GM12892 (cell line): ENCODE data around the gene HDAC6.

Experiments
- POLR2A ChIP-seq: IDR thresholded peaks from 2 replicates; pipeline ENCODE4 v1.6.1; 2011; ENCODE audit warnings: low read depth, low read length, control low read depth
- POLR2AphosphoS5 ChIP-seq: IDR thresholded peaks from 2 replicates; pipeline ENCODE4 v1.6.1; 2011; ENCODE audit warnings: low read depth, low read length, control low read depth

DNA sequence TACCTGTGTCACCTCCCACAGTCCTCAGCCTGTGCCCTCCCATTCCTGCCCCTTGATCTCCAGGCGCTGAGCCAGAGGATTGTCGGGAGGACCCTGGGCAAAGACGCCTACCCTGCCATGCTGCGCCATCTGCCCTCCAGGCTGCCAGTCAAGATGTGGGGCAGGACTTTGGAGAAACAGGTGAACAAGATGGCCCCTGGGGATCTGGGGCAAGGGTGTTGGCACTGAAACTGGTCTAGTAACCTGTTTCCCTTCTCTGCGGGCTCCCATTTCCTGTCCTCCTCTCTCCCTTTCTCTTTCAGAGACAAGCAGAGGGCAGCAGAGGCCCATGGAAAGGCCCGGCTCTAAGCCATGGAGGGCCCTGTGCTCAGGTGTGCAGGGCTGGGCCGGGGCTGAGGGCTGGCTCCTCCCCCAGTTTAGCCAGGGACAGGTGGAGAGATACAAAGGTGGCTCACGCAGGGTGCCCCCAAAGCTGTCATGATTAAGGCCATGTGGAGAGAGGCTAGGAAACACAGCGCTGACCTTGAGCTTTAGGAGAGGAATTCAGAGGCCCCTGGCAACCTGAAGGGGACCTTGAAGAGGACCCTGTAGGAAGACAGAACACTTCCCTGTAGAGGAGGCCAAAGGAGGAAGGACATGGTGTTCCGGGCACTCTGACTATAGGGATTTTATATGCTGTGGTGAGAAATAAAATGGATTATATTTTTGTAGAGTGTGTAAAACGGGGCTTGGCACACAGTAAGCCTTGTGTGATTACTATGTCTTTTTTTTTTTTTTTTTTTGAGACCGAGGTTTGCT, 40.0 kb upstream of the HDAC6 start, which contains the start of gene GLOD5:
- TF ChIP-seq POLR2A, result no peak
- TF ChIP-seq POLR2AphosphoS5, result no peak
